ENCODE data around the gene CCDC87.
"Not testable (repeated sequence)": the region's sequence is repeated elsewhere in the genome, so short reads cannot be mapped to it uniquely, and the experiment has no call there.

GRCh38 chr11:66639814-66640340 is 47.0 kb upstream of the CCDC87 start:
- not testable (repeated sequence) for TF ChIP-seq CTCF, POLR2A, POLR2AphosphoS5 (IDR thresholded peaks at IDR 0.05)
